ENCODE measurements around the gene YBX1.
"Not testable (repeated sequence)": the region's sequence is repeated elsewhere in the genome, so short reads cannot be mapped to it uniquely, and the experiment has no call there.

The YBX1 gene

GRCh38 chr1:42681741-42682483 is at the start of gene YBX1:
YBX1 (plus strand) TSS chr1:42682418; CDS start chr1:42682566, 148 bp downstream.
- peak; percentile 93 for DNase-seq (ENCODE audit: low read depth)

GRCh38 chr1:42639116-42639515 is 43.1 kb upstream of the YBX1 start:
- DNase-seq (ENCODE audit: low read depth), result no peak

- DNase-seq (ENCODE audit: low read depth), result no peak
Observed at GRCh38 chr1:42646056-42646455, 36.2 kb upstream of the YBX1 start.

- no peak for DNase-seq (ENCODE audit: low read depth)
Observed at GRCh38 chr1:42657201-42657600, 25.0 kb upstream of the YBX1 start.

GRCh38 chr1:42657981-42658876 is 24.0 kb upstream of the YBX1 start, which contains the start of gene PPIH:
PPIH (plus strand) TSS chr1:42658423; CDS start chr1:42658447, 24 bp downstream.
- DNase-seq (ENCODE audit: low read depth), result peak; percentile 88

- DNase-seq (ENCODE audit: low read depth), result no peak
Observed at GRCh38 chr1:42658877-42659337, 23.3 kb upstream of the YBX1 start.

- DNase-seq (ENCODE audit: low read depth), result no peak
Observed at GRCh38 chr1:42660907-42661500, 21.2 kb upstream of the YBX1 start.

GRCh38 chr1:42669936-42670335 is 12.3 kb upstream of the YBX1 start:
- DNase-seq (ENCODE audit: low read depth), result no peak

GRCh38 chr1:42670425-42670824 is 11.8 kb upstream of the YBX1 start:
- no peak for DNase-seq (ENCODE audit: low read depth)

- DNase-seq (ENCODE audit: low read depth), result no peak
Observed at GRCh38 chr1:42674214-42674613, 8.0 kb upstream of the YBX1 start.

- DNase-seq (ENCODE audit: low read depth), result no peak
Observed at GRCh38 chr1:42674682-42675081, 7.5 kb upstream of the YBX1 start.

GRCh38 chr1:42675467-42675866 is 6.8 kb upstream of the YBX1 start:
- DNase-seq (ENCODE audit: low read depth), result no peak

- DNase-seq (ENCODE audit: low read depth), result no peak
Observed at GRCh38 chr1:42676534-42677087, 5.6 kb upstream of the YBX1 start.

GRCh38 chr1:42679364-42679983 is 2.7 kb upstream of the YBX1 start:
- no peak for DNase-seq (ENCODE audit: low read depth)

GRCh38 chr1:42680055-42680454 is 2.2 kb upstream of the YBX1 start:
- no peak for DNase-seq (ENCODE audit: low read depth)

GRCh38 chr1:42680921-42681683 is 1.1 kb upstream of the YBX1 start:
- DNase-seq (ENCODE audit: low read depth), result no peak

- DNase-seq (ENCODE audit: low read depth), result not testable (repeated sequence)
Observed at GRCh38 chr1:42682484-42682738, 193 bp downstream of the YBX1 start.

GRCh38 chr1:42682739-42683531 is 717 bp downstream of the YBX1 start:
- DNase-seq (ENCODE audit: low read depth), result peak; percentile 16

GRCh38 chr1:42684139-42684538 is 1.9 kb downstream of the YBX1 start:
- no peak for DNase-seq (ENCODE audit: low read depth)

- no peak for DNase-seq (ENCODE audit: low read depth)
Observed at GRCh38 chr1:42686418-42686817, 4.2 kb downstream of the YBX1 start.

All from stimulated activated CD8-positive, alpha-beta memory T cell treated with anti-CD3 and anti-CD28 coated beads, Interleukin-15, amount 100 ng/mL, for 1 hour (primary cell).